A549 (cell line): Measurements from ENCODE around the gene SHH.

Experiments used
- CTCF ChIP-seq: fragments of >200 bp; sonication (Bioruptor Twin); formaldehyde crosslinking; IDR thresholded peaks from 3 replicates; pipeline ENCODE4 v1.5.1; 2016
- EP300 ChIP-seq, 2 experiments: fragments of >200 bp; sonication (Bioruptor Twin); formaldehyde crosslinking; IDR thresholded peaks; 2 replicates in 1 of 2; 3 replicates in 1 of 2; pipeline ENCODE4 v1.6.1; 2016 to 2017
- POLR2A ChIP-seq: IDR thresholded peaks from 2 replicates; pipeline ENCODE4 v1.6.1; 2012; ENCODE audit warnings: mild to moderate bottlenecking, low read length
- RAD21 ChIP-seq, 2 experiments: fragments of >200 bp in 1 of 2; sonication (Bioruptor Twin) in 1 of 2; formaldehyde crosslinking in 1 of 2; IDR thresholded peaks in 1 of 2; conservative IDR thresholded peaks in 1 of 2; 2 replicates in 1 of 2; 3 replicates in 1 of 2; pipeline ENCODE4 v1.6.1; 2012 to 2018; ENCODE audit warnings: inconsistent platforms in 1 of 2
- ZFP36 ChIP-seq: fragments of 450-650 bp; IDR thresholded peaks from 2 replicates; pipeline ENCODE4 v1.6.1; 2014; ENCODE audit warnings: borderline replicate concordance; ENCODE audit not compliant: partially characterized antibody

- TF ChIP-seq EP300 (IDR thresholded peaks at IDR 0.05) = no peak
- TF ChIP-seq ZFP36 = no peak
- TF ChIP-seq CTCF = no peak
- TF ChIP-seq RAD21 (conservative IDR thresholded peaks at IDR 0.05 in 1 of 2, IDR thresholded peaks at IDR 0.05 in 1 of 2) = no peak
- TF ChIP-seq POLR2A = no peak
These were observed 13.1 kb upstream of the SHH start for GRCh38 chr7:155825336-155825735.
